MM.1S (cell line): ENCODE measurements around the gene DGAT2.

ENCODE experiments used
- CTCF ChIP-seq: fragments of 300-600 bp; sonication (generic); IDR thresholded peaks from 2 replicates; pipeline ENCODE4 v1.5.1; 2016; ENCODE audit warnings: antibody characterized with exemption, low read length, mixed read lengths
- EZH2 ChIP-seq: fragments of 300-600 bp; sonication (generic); optimal IDR thresholded peaks from 2 replicates; pipeline ENCODE3; 2017; ENCODE audit warnings: low read depth, mild to moderate bottlenecking, antibody characterized with exemption, low read length, mixed read lengths
- EZH2phosphoT487 ChIP-seq: fragments of 300-600 bp; sonication (generic); IDR thresholded peaks from 2 replicates; pipeline ENCODE4 v1.6.1; 2018; ENCODE audit warnings: antibody characterized with exemption, low read length

GRCh38 chr11:75784085-75784478, 15.5 kb downstream of the DGAT2 start:
- TF ChIP-seq CTCF = no peak
- no peak for TF ChIP-seq EZH2
- TF ChIP-seq EZH2phosphoT487 = no peak
